Fibroblast of lung (primary cell): ENCODE measurements around the gene SMG7.

ENCODE experiments used
- EZH2 ChIP-seq: IDR thresholded peaks from 2 replicates; pipeline ENCODE4 v1.5.1; 2012; ENCODE audit warnings: low read length, control low read depth, mild to moderate bottlenecking; ENCODE audit errors: missing control alignments
- TF ChIP-seq, protein P1 (sequence below), 2 donors: IDR thresholded peaks in 1 of 2; conservative IDR thresholded peaks in 1 of 2; 1 replicate in 1 of 2; 2 replicates in 1 of 2; pipeline ENCODE4 v1.5.1; 2011 to 2012; ENCODE audit warnings: low read length in 2 of 2, control low read depth in 1 of 2, inconsistent platforms in 1 of 2, low read depth in 1 of 2, mild to moderate bottlenecking in 1 of 2

DNA sequence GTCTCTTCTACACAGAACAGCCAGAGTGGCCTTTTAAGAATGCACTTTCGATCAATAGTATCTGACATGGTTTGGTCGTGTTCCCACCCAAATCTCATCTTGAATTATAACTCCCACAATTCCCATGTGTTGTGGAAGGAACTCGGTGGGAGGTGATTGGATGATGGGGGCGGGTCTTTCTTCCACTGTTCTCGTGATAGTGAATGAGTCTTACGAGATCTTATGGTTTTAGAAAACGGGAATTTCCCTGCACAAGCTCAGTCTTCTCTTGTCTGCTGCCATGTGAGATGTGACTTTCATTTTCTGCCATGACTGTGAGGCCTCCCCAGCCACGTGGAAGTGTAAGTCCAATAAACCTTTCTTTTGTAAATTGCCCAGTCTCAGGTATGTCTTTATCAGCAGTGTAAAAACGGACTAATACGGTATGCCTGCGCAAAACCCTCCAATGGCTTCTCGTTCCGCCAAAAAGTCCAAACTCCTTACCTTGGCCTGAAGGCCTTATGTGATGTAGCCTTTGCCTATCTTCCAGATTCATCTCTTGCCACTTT lies 23.0 kb upstream of the SMG7 start:
- TF ChIP-seq, protein P1, sequence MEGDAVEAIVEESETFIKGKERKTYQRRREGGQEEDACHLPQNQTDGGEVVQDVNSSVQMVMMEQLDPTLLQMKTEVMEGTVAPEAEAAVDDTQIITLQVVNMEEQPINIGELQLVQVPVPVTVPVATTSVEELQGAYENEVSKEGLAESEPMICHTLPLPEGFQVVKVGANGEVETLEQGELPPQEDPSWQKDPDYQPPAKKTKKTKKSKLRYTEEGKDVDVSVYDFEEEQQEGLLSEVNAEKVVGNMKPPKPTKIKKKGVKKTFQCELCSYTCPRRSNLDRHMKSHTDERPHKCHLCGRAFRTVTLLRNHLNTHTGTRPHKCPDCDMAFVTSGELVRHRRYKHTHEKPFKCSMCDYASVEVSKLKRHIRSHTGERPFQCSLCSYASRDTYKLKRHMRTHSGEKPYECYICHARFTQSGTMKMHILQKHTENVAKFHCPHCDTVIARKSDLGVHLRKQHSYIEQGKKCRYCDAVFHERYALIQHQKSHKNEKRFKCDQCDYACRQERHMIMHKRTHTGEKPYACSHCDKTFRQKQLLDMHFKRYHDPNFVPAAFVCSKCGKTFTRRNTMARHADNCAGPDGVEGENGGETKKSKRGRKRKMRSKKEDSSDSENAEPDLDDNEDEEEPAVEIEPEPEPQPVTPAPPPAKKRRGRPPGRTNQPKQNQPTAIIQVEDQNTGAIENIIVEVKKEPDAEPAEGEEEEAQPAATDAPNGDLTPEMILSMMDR (conservative IDR thresholded peaks at IDR 0.05 in 1 of 2, IDR thresholded peaks at IDR 0.05 in 1 of 2; ENCODE audit: low read depth in 1 of 2, low read length in 2 of 2), result no peak
- TF ChIP-seq EZH2, result no peak
